B cell (primary cell): ENCODE data around the gene CELF2. TPM values are rescaled to one million over a fixed set of nuclear protein-coding genes. Genes with fewer than 3 reads are reported as not detected.

Experiments used
- ATAC-seq: fragments of 200-7000 bp; cut with Tn5 transposase; one replicate; pipeline ENCODE4 v1.10.0; 2021; ENCODE audit warnings: low read depth, mild to moderate bottlenecking, moderate number of reproducible peaks, moderate library complexity
- CTCF ChIA-PET: fragments of 350-600 bp; sonication (Branson Sonifier 250); formaldehyde crosslinking; loops from one replicate; lab custom pipeline; 2021; ENCODE audit warnings: antibody characterized with exemption, inconsistent platforms; lab: Charles Lee
- POLR2A ChIA-PET: fragments of 350-600 bp; sonication (Branson Sonifier 250); formaldehyde crosslinking; loops from one replicate; lab custom pipeline; 2021; ENCODE audit warnings: antibody characterized with exemption; lab: Charles Lee
- DNase-seq: peaks from one replicate; pipeline ENCODE4 v3.0.0; 2013
- H2AFZ ChIP-seq: 2 replicates; pipeline ENCODE4 v1.6.1; 2012; ENCODE audit warnings: mild to moderate bottlenecking, low read depth, low read length; ENCODE audit not compliant: insufficient read depth, poor library complexity, severe bottlenecking
- H3K27ac ChIP-seq, 2 donors: 1 replicate in 1 of 2; 2 replicates in 1 of 2; pipeline ENCODE4 v1.5.1; 2012 to 2013; ENCODE audit warnings: low read length in 2 of 2, mild to moderate bottlenecking in 2 of 2, moderate library complexity in 1 of 2
- H3K27me3 ChIP-seq, 4 experiments: fragments of 200-600 bp in 1 of 4; sonication (generic) in 1 of 4; replicated peaks in 1 of 4; 1 replicate in 2 of 4; 2 replicates in 2 of 4; pipeline versions ENCODE4 v1.6.1 to v1.7.0; 2013 to 2016; ENCODE audit warnings: low read length in 3 of 4, mild to moderate bottlenecking in 2 of 4, mixed read lengths in 1 of 4, moderate library complexity in 1 of 4; ENCODE audit not compliant: insufficient read depth in 4 of 4, control insufficient read depth in 3 of 4; ENCODE audit errors: control extremely low read depth in 1 of 4
- H3K36me3 ChIP-seq, 2 experiments: replicated peaks in 1 of 2; 1 replicate in 1 of 2; 2 replicates in 1 of 2; pipeline versions ENCODE4 v1.6.1 to v1.7.1; 2013; ENCODE audit warnings: low read length in 1 of 2; ENCODE audit not compliant: insufficient read depth in 2 of 2, control insufficient read depth in 1 of 2; ENCODE audit errors: control extremely low read depth in 1 of 2, extremely low read depth in 1 of 2
- H3K4me1 ChIP-seq, 2 donors: fragments of 200-600 bp in 1 of 2; sonication (generic) in 1 of 2; 1 replicate in 1 of 2; 2 replicates in 1 of 2; pipeline versions ENCODE4 v1.5.1 to v1.6.1; 2013 to 2017; ENCODE audit warnings: low read length in 2 of 2; ENCODE audit not compliant: control insufficient read depth in 2 of 2, insufficient read depth in 2 of 2
- H3K4me2 ChIP-seq: replicated peaks from 2 replicates; pipeline ENCODE3; 2012; ENCODE audit warnings: mild to moderate bottlenecking, low read depth, low read length; ENCODE audit not compliant: poor library complexity, severe bottlenecking
- H3K4me3 ChIP-seq, 5 experiments: fragments of 200-600 bp in 1 of 5; sonication (generic) in 1 of 5; 1 replicate in 3 of 5; 2 replicates in 2 of 5; pipeline versions ENCODE4 v1.5.1 to v1.7.0; 2011 to 2016; ENCODE audit warnings: low read length in 4 of 5, mild to moderate bottlenecking in 4 of 5, low read depth in 2 of 5, control low read depth in 1 of 5, moderate library complexity in 1 of 5; ENCODE audit not compliant: insufficient read depth in 1 of 5; ENCODE audit errors: control extremely low read depth in 1 of 5, extremely low read depth in 1 of 5
- H3K79me2 ChIP-seq: fragments of 200-600 bp; sonication (generic); one replicate; pipeline ENCODE4 v1.6.0; 2016; ENCODE audit warnings: low read length; ENCODE audit not compliant: control insufficient read depth, insufficient read depth
- H3K9ac ChIP-seq: fragments of 200-600 bp; sonication (generic); 2 replicates; pipeline ENCODE4 v1.6.1; 2017; ENCODE audit warnings: mild to moderate bottlenecking, low read length, moderate library complexity
- H3K9me3 ChIP-seq, 3 donors: one replicate each; pipeline versions ENCODE4 v1.6.1 to v1.7.1; 2013; ENCODE audit warnings: low read length in 2 of 3; ENCODE audit not compliant: control insufficient read depth in 2 of 3, insufficient read depth in 1 of 3; ENCODE audit errors: control extremely low read depth in 1 of 3
- H4K20me1 ChIP-seq: 2 replicates; pipeline ENCODE4 v1.6.0; 2012; ENCODE audit warnings: mild to moderate bottlenecking, low read length; ENCODE audit not compliant: insufficient read depth, control insufficient read depth, poor library complexity, severe bottlenecking
- H3K27ac Mint-ChIP-seq: one replicate; pipeline ENCODE4 v1.8.0; 2021; ENCODE audit warnings: mixed read lengths
- H3K27me3 Mint-ChIP-seq: one replicate; pipeline ENCODE4 v1.8.0; 2021; ENCODE audit warnings: mixed read lengths
- H3K4me1 Mint-ChIP-seq: one replicate; pipeline ENCODE4 v1.8.0; 2021; ENCODE audit warnings: mixed read lengths
- H3K4me3 Mint-ChIP-seq: one replicate; pipeline ENCODE4 v1.8.0; 2021; ENCODE audit warnings: mixed read lengths
- H3K9me3 Mint-ChIP-seq: one replicate; pipeline ENCODE4 v1.8.0; 2022; ENCODE audit warnings: mixed read lengths; ENCODE audit not compliant: insufficient read depth
- CTCF ChIP-seq: fragments of 200-600 bp; IDR thresholded peaks from one replicate; pipeline ENCODE4 v1.8.0; 2022; ENCODE audit warnings: antibody characterized with exemption, mild to moderate bottlenecking
- EZH2 ChIP-seq: IDR thresholded peaks from 2 replicates; pipeline ENCODE4 v1.6.1; 2012; ENCODE audit warnings: borderline replicate concordance, low read depth, mild to moderate bottlenecking, moderate library complexity, low read length; ENCODE audit not compliant: insufficient read depth, poor library complexity, severe bottlenecking
- WGBS: methylation state at CpG from one replicate; pipeline ENCODE4 v1.1.5; 2013; ENCODE audit warnings: missing lambda C conversion rate; ENCODE audit not compliant: insufficient coverage; 5-methylcytosine and 5-hydroxymethylcytosine counted together
- intact Hi-C: fragments of 100-400 bp; cut with micrococcal nuclease; formaldehyde crosslinking; loops from one replicate; pipeline ENCODE4 v1.10.0; 2022
- polyA plus RNA-seq: library from polyadenylated mRNA; depleted of rRNA; stranded (reverse); fragments of >200 nt; gene quantifications from 2 replicates; pipeline ENCODE4 v1.2.3, GENCODE V29; 2012
- total RNA-seq, 2 donors: library from RNA; stranded (reverse); fragments of 120-200 nt in 1 of 2; gene quantifications; 1 replicate in 1 of 2; 2 replicates in 1 of 2; pipeline versions ENCODE4 v1.2.3 to v1.2.4, GENCODE V29; 2013 to 2022

Gene CELF2
- total and polyA plus RNA-seq, 2 donors (not counting 1 experiment from before 2014, with no cell fraction given): 59.5 to 112 TPM

GRCh38 chr10:11145495-11145855 lies 127.8 kb downstream of the CELF2 start:
- Histone ChIP-seq H3K9me3 (no peaks in the 10 kb centered on the region), H2AFZ (peak overlapping the region; percentile 51), H3K4me1 (peaks cover 84 to 89% of the 10 kb centered on the region in 2 donors), H3K27me3 (no peaks in the 10 kb centered on the region), H3K4me2 (peak overlapping the region; percentile 63), H4K20me1 (no peaks in the 10 kb centered on the region), H3K4me3 (peak overlapping the region in 4 of 5 experiments; percentile 7 to 33 (median 22)), H3K27ac (peak overlapping the region; percentile 33 to 76), H3K36me3 (no peaks in the 10 kb centered on the region), H3K79me2 (peaks cover 34% of the 10 kb centered on the region), H3K9ac (peak overlapping the region; percentile 47)
- ATAC-seq (peak; percentile 75), DNase-seq (peak; percentile 70)
- no peak for TF ChIP-seq EZH2
- TF ChIP-seq CTCF: no peak
- peak overlapping the region; percentile 68 for H3K4me3 Mint-ChIP-seq
- H3K27me3 Mint-ChIP-seq: no peaks in the 10 kb centered on the region
- CTCF ChIA-PET: interaction anchor here (0.6 to 8.3 kb wide), 14 partner anchors 12 to 392 kb away, joined by 3 to 139 read pairs (median 4); no protein-coding TSS in a partner anchor
- POLR2A ChIA-PET: interaction anchor here (0.5 to 2.7 kb wide), 5 partner anchors 13 to 97 kb away, joined by 3 to 34 read pairs (median 5); no protein-coding TSS in a partner anchor
- intact Hi-C loops: loop anchor here (1.0 kb wide), 3 partner anchors 18 to 35 kb away; no protein-coding TSS in a partner anchor
- peaks cover 90% of the 10 kb centered on the region for H3K4me1 Mint-ChIP-seq
- peak overlapping the region; percentile 85 for H3K27ac Mint-ChIP-seq
- no CpG with 5 or more reads among the region's 3 CpGs for WGBS
- H3K9me3 Mint-ChIP-seq: no peaks in the 10 kb centered on the region

GRCh38 chr10:11146402-11147171 lies 128.9 kb downstream of the CELF2 start:
- Mint-ChIP-seq H3K9me3 (no peaks in the 10 kb centered on the region), H3K27me3 (no peaks in the 10 kb centered on the region), H3K4me3 (peak overlapping the region; percentile 44), H3K4me1 (peaks cover 94% of the 10 kb centered on the region), H3K27ac (peak overlapping the region; percentile 93)
- ATAC-seq (no peak), DNase-seq (no peak)
- peak overlapping the region; percentile 63 for H3K4me2 ChIP-seq
- no peaks in the 10 kb centered on the region for H3K36me3 ChIP-seq
- CTCF ChIA-PET: interaction anchor here (0.6 to 8.3 kb wide), 13 partner anchors 11 to 391 kb away, joined by 3 to 139 read pairs (median 5); no protein-coding TSS in a partner anchor
- TF ChIP-seq EZH2: no peak
- TF ChIP-seq CTCF: no peak
- intact Hi-C loops: loop anchor here (1.0 kb wide), 1 partner anchor 20 kb away; no protein-coding TSS in a partner anchor
- peak overlapping the region; percentile 7 for H3K9ac ChIP-seq
- H4K20me1 ChIP-seq: no peaks in the 10 kb centered on the region
- H3K79me2 ChIP-seq: peaks cover 37% of the 10 kb centered on the region
- H3K4me1 ChIP-seq: peaks cover 88 to 91% of the 10 kb centered on the region in 2 donors
- no peaks in the 10 kb centered on the region for H3K27me3 ChIP-seq
- H3K9me3 ChIP-seq: no peaks in the 10 kb centered on the region
- H3K27ac ChIP-seq: peak overlapping the region; percentile 33 to 76
- POLR2A ChIA-PET: interaction anchor here (0.5 to 2.7 kb wide), 3 partner anchors 12 to 65 kb away, joined by 3 to 34 read pairs (median 8); no protein-coding TSS in a partner anchor
- peak overlapping the region; percentile 51 for H2AFZ ChIP-seq
- no peak overlapping the region for H3K4me3 ChIP-seq
- no CpG with 5 or more reads among the region's 6 CpGs for WGBS
